ENCODE data around the gene GPC2.
A peak's percentile ranks its signal among the peaks of the same experiment; 100 is the strongest.

DNA sequence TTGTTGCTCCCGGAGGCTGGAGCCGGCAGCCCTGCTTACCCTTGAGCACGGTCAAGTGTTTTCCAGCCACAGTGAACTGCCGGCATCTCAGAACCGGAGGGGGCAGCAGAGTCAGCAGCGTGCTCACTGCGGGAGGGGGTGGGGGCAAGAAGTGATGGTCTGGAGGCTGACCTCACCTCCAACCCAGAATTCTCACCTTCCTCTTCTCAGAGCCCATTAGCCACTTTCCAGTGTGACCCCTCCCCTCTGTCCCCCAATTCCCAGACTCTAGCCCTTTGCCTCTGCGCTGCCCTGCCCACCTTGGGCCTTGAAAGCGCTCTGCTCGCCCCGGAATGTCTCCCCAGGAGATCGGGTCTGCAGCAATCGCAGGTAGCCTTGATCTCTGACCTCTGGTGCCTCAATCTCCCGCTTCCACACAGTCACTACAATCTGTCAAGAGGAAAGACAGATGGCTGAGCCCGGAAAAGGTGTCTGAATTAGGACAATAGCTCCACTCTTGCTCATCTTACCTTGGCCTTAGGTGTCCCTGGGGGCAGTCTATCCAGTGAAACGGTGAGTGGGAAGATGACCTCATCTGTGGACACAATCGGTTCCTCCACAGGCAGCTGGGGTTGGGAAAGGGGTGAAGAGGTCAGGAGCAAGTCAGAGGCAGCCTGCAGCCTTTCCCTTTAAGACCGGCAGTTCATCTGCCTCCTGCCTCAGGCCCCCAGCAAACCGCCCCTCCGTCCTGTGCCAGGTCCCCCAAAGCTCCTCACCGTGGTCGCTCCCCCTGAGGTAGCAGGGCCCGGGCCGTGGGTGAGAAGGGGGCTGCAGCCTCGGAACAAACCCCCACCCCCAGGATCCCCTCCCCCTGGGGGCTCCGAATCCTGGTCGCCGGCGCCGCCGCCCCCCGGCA is 19.6 kb downstream of the GPC2 start:
- TF ChIP-seq, protein P1, sequence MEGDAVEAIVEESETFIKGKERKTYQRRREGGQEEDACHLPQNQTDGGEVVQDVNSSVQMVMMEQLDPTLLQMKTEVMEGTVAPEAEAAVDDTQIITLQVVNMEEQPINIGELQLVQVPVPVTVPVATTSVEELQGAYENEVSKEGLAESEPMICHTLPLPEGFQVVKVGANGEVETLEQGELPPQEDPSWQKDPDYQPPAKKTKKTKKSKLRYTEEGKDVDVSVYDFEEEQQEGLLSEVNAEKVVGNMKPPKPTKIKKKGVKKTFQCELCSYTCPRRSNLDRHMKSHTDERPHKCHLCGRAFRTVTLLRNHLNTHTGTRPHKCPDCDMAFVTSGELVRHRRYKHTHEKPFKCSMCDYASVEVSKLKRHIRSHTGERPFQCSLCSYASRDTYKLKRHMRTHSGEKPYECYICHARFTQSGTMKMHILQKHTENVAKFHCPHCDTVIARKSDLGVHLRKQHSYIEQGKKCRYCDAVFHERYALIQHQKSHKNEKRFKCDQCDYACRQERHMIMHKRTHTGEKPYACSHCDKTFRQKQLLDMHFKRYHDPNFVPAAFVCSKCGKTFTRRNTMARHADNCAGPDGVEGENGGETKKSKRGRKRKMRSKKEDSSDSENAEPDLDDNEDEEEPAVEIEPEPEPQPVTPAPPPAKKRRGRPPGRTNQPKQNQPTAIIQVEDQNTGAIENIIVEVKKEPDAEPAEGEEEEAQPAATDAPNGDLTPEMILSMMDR (IDR thresholded peaks at IDR 0.05) = peak in 1 of 6 experiments; percentile 10
- no peak for TF ChIP-seq POLR2A (IDR thresholded peaks at IDR 0.05)
